Coronary artery (tissue), 2 donors: ENCODE measurements around the gene STAG2.

ENCODE experiments used
- DNase-seq: peaks from one replicate; pipeline ENCODE4 v3.0.0-alpha.2; 2017; ENCODE audit warnings: low spot score
- H3K27ac ChIP-seq, 2 donors: fragments of 200-600 bp; sonication (generic); one replicate each; pipeline ENCODE4 v1.5.1; 2016 to 2019
- H3K4me3 ChIP-seq: fragments of 200-600 bp; sonication (generic); 2 replicates; pipeline ENCODE4 v1.5.1; 2016; ENCODE audit warnings: mild to moderate bottlenecking, moderate library complexity
- CTCF ChIP-seq: fragments of 200-600 bp; sonication (generic); IDR thresholded peaks from one replicate; pipeline ENCODE4 v1.5.1; 2019; ENCODE audit warnings: antibody characterized with exemption

STAG2 gene

GRCh38 chrX:124010157-124010556, 48.7 kb downstream of the STAG2 start:
- DNase-seq, result no peak
- H3K4me3 ChIP-seq, result no peak overlapping the region
- TF ChIP-seq CTCF, result no peak
- no peak overlapping the region for H3K27ac ChIP-seq

GRCh38 chrX:124010566-124010965, 49.1 kb downstream of the STAG2 start:
- Histone ChIP-seq H3K4me3 (no peak overlapping the region), H3K27ac (no peak overlapping the region)
- DNase-seq, result no peak
- no peak for TF ChIP-seq CTCF

GRCh38 chrX:124015721-124016120, 54.2 kb downstream of the STAG2 start:
- TF ChIP-seq CTCF, result no peak
- no peak for DNase-seq

GRCh38 chrX:124016825-124017224, 55.3 kb downstream of the STAG2 start:
- DNase-seq, result no peak
- Histone ChIP-seq H3K4me3 (no peak overlapping the region), H3K27ac (no peak overlapping the region)
- TF ChIP-seq CTCF, result no peak

More at GRCh38 chrX:124015721-124016120, 54.2 kb downstream of the STAG2 start:
- Histone ChIP-seq H3K4me3 (no peak overlapping the region), H3K27ac (no peak overlapping the region)

GRCh38 chrX:124018023-124018422, 56.5 kb downstream of the STAG2 start:
- H3K27ac ChIP-seq, result no peak overlapping the region
- H3K4me3 ChIP-seq, result no peak overlapping the region
- DNase-seq, result no peak
- no peak for TF ChIP-seq CTCF

GRCh38 chrX:124023838-124024238, 62.3 kb downstream of the STAG2 start:
- DNase-seq, result no peak

GRCh38 chrX:124026529-124026928, 65.0 kb downstream of the STAG2 start:
- no peak for TF ChIP-seq CTCF
- H3K4me3 ChIP-seq, result no peak overlapping the region
- H3K27ac ChIP-seq, result no peak overlapping the region
- no peak for DNase-seq

More at GRCh38 chrX:124023838-124024238, 62.3 kb downstream of the STAG2 start:
- H3K4me3 ChIP-seq, result no peak overlapping the region
- no peak for TF ChIP-seq CTCF
- H3K27ac ChIP-seq, result no peak overlapping the region
